ENCODE data around the gene AQP6.

Gene AQP6

GRCh38 chr12:50019524-50019923 lies 46.8 kb downstream of the AQP6 start:
- Histone ChIP-seq H3K9me3 (ENCODE audit: control insufficient read depth, low read length) (no peaks in the 10 kb centered on the region), H3K27ac (ENCODE audit: low read length, poor library complexity, severe bottlenecking) (no peak overlapping the region), H4K8ac (ENCODE audit: low read length) (no peak overlapping the region), H2AFZ (ENCODE audit: low read depth, low read length) (no peak overlapping the region), H3K4ac (ENCODE audit: low read depth in 1 of 2, low read length in 2 of 2) (no peak overlapping the region), H3K4me1 (ENCODE audit: control insufficient read depth, insufficient read depth, low read depth, low read length) (no peaks in the 10 kb centered on the region), H3K14ac (ENCODE audit: low read length in 2 of 2) (no peak overlapping the region), H3K27me3 (ENCODE audit: control insufficient read depth in 1 of 2, insufficient read depth in 1 of 2, low read length in 2 of 2) (no peaks in the 10 kb centered on the region), H3K4me2 (ENCODE audit: low read length, poor library complexity, severe bottlenecking) (no peak overlapping the region), H2BK12ac (ENCODE audit: low read length in 2 of 2) (peak overlapping the region in 1 of 2 experiments; percentile 52), H2AK5ac (ENCODE audit: low read length, severe bottlenecking) (no peak overlapping the region), H3K36me3 (ENCODE audit: control insufficient read depth in 1 of 2, insufficient read depth in 2 of 2, low read depth in 1 of 2, low read length in 2 of 2) (peaks cover under 1 to 2% of the 10 kb centered on the region in 2 experiments), H3K4me3 (ENCODE audit: insufficient read depth in 1 of 2, low read depth in 1 of 2, low read length in 2 of 2) (no peak overlapping the region), H4K91ac (ENCODE audit: low read length) (no peak overlapping the region), H2BK120ac (ENCODE audit: low read depth, low read length) (no peak overlapping the region), H2BK15ac (ENCODE audit: low read depth, poor library complexity, severe bottlenecking) (no peak overlapping the region), H2BK5ac (ENCODE audit: low read depth, low read length, poor library complexity, severe bottlenecking) (no peak overlapping the region), H3K79me1 (replicated peaks; ENCODE audit: low read length, poor library complexity, severe bottlenecking) (peaks cover 5% of the 10 kb centered on the region), H3K9ac (ENCODE audit: low read length) (no peak overlapping the region), H3K18ac (ENCODE audit: low read depth in 1 of 2, low read length in 2 of 2) (no peak overlapping the region), H3K23ac (ENCODE audit: low read length in 2 of 2) (peak overlapping the region in 1 of 2 experiments; percentile 80)
- no peak for DNase-seq
- no CpG with 5 or more reads among the region's 2 CpGs for WGBS

GRCh38 chr12:50021031-50021430 lies 48.3 kb downstream of the AQP6 start:
- H2BK5ac ChIP-seq (ENCODE audit: low read depth, low read length, poor library complexity, severe bottlenecking): no peak overlapping the region
- H3K4me1 ChIP-seq (ENCODE audit: control insufficient read depth, insufficient read depth, low read depth, low read length): no peaks in the 10 kb centered on the region
- H3K27me3 ChIP-seq (ENCODE audit: control insufficient read depth in 1 of 2, insufficient read depth in 1 of 2, low read length in 2 of 2): no peaks in the 10 kb centered on the region
- H3K14ac ChIP-seq (ENCODE audit: low read length in 2 of 2): no peak overlapping the region
- peaks cover 2% of the 10 kb centered on the region for H3K79me1 ChIP-seq (replicated peaks; ENCODE audit: low read length, poor library complexity, severe bottlenecking)
- H3K27ac ChIP-seq (ENCODE audit: low read length, poor library complexity, severe bottlenecking): no peak overlapping the region
- H3K4me3 ChIP-seq (ENCODE audit: insufficient read depth in 1 of 2, low read depth in 1 of 2, low read length in 2 of 2): peak overlapping the region in 1 of 2 experiments; percentile 55
- H3K23ac ChIP-seq (ENCODE audit: low read length in 2 of 2): no peak overlapping the region
- H3K4ac ChIP-seq (ENCODE audit: low read depth in 1 of 2, low read length in 2 of 2): no peak overlapping the region
- no peak overlapping the region for H3K4me2 ChIP-seq (ENCODE audit: low read length, poor library complexity, severe bottlenecking)
- peak overlapping the region; percentile 62 for H3K9ac ChIP-seq (ENCODE audit: low read length)
- no peak overlapping the region for H2BK15ac ChIP-seq (ENCODE audit: low read depth, poor library complexity, severe bottlenecking)
- no peak overlapping the region for H2BK120ac ChIP-seq (ENCODE audit: low read depth, low read length)
- no peaks in the 10 kb centered on the region for H3K36me3 ChIP-seq (ENCODE audit: control insufficient read depth in 1 of 2, insufficient read depth in 2 of 2, low read depth in 1 of 2, low read length in 2 of 2)
- H3K9me3 ChIP-seq (ENCODE audit: control insufficient read depth, low read length): no peaks in the 10 kb centered on the region
- H2AK5ac ChIP-seq (ENCODE audit: low read length, severe bottlenecking): no peak overlapping the region
- H4K8ac ChIP-seq (ENCODE audit: low read length): no peak overlapping the region
- H4K91ac ChIP-seq (ENCODE audit: low read length): no peak overlapping the region
- DNase-seq: peak; percentile 18
- no peak overlapping the region for H2BK12ac ChIP-seq (ENCODE audit: low read length in 2 of 2)
- H2AFZ ChIP-seq (ENCODE audit: low read depth, low read length): no peak overlapping the region
- no peak overlapping the region for H3K18ac ChIP-seq (ENCODE audit: low read depth in 1 of 2, low read length in 2 of 2)
- 86% methylated on average over 4 of the region's 4 CpGs for WGBS

GRCh38 chr12:50022903-50023302 lies 50.2 kb downstream of the AQP6 start:
- Histone ChIP-seq H3K4me2 (ENCODE audit: low read length, poor library complexity, severe bottlenecking) (no peak overlapping the region), H3K23ac (ENCODE audit: low read length in 2 of 2) (no peak overlapping the region), H2BK5ac (ENCODE audit: low read depth, low read length, poor library complexity, severe bottlenecking) (no peak overlapping the region), H3K36me3 (ENCODE audit: control insufficient read depth in 1 of 2, insufficient read depth in 2 of 2, low read depth in 1 of 2, low read length in 2 of 2) (no peaks in the 10 kb centered on the region), H3K18ac (ENCODE audit: low read depth in 1 of 2, low read length in 2 of 2) (no peak overlapping the region), H2BK15ac (ENCODE audit: low read depth, poor library complexity, severe bottlenecking) (no peak overlapping the region), H2BK120ac (ENCODE audit: low read depth, low read length) (no peak overlapping the region), H3K9me3 (ENCODE audit: control insufficient read depth, low read length) (no peaks in the 10 kb centered on the region), H3K27ac (ENCODE audit: low read length, poor library complexity, severe bottlenecking) (no peak overlapping the region), H2AK5ac (ENCODE audit: low read length, severe bottlenecking) (no peak overlapping the region), H4K91ac (ENCODE audit: low read length) (no peak overlapping the region), H4K8ac (ENCODE audit: low read length) (no peak overlapping the region), H3K79me1 (replicated peaks; ENCODE audit: low read length, poor library complexity, severe bottlenecking) (no peaks in the 10 kb centered on the region), H3K4me1 (ENCODE audit: control insufficient read depth, insufficient read depth, low read depth, low read length) (no peaks in the 10 kb centered on the region), H3K4me3 (ENCODE audit: insufficient read depth in 1 of 2, low read depth in 1 of 2, low read length in 2 of 2) (no peak overlapping the region), H2AFZ (ENCODE audit: low read depth, low read length) (no peak overlapping the region), H2BK12ac (ENCODE audit: low read length in 2 of 2) (no peak overlapping the region), H3K4ac (ENCODE audit: low read depth in 1 of 2, low read length in 2 of 2) (no peak overlapping the region), H3K27me3 (ENCODE audit: control insufficient read depth in 1 of 2, insufficient read depth in 1 of 2, low read length in 2 of 2) (no peaks in the 10 kb centered on the region), H3K14ac (ENCODE audit: low read length in 2 of 2) (no peak overlapping the region), H3K9ac (ENCODE audit: low read length) (no peak overlapping the region)
- WGBS: 83% methylated on average over 1 of the region's 1 CpG
- DNase-seq: no peak

- Histone ChIP-seq H2BK120ac (ENCODE audit: low read depth, low read length) (no peak overlapping the region), H4K91ac (ENCODE audit: low read length) (no peak overlapping the region), H2BK5ac (ENCODE audit: low read depth, low read length, poor library complexity, severe bottlenecking) (no peak overlapping the region), H3K14ac (ENCODE audit: low read length in 2 of 2) (no peak overlapping the region), H3K9me3 (ENCODE audit: control insufficient read depth, low read length) (no peaks in the 10 kb centered on the region), H2AK5ac (ENCODE audit: low read length, severe bottlenecking) (no peak overlapping the region), H3K4me3 (ENCODE audit: insufficient read depth in 1 of 2, low read depth in 1 of 2, low read length in 2 of 2) (peak overlapping the region in 1 of 2 experiments; percentile 98), H3K4me2 (ENCODE audit: low read length, poor library complexity, severe bottlenecking) (no peak overlapping the region), H2BK12ac (ENCODE audit: low read length in 2 of 2) (no peak overlapping the region), H4K8ac (ENCODE audit: low read length) (no peak overlapping the region), H3K27ac (ENCODE audit: low read length, poor library complexity, severe bottlenecking) (no peak overlapping the region), H2AFZ (ENCODE audit: low read depth, low read length) (no peak overlapping the region), H3K27me3 (ENCODE audit: control insufficient read depth in 1 of 2, insufficient read depth in 1 of 2, low read length in 2 of 2) (no peaks in the 10 kb centered on the region), H3K36me3 (ENCODE audit: control insufficient read depth in 1 of 2, insufficient read depth in 2 of 2, low read depth in 1 of 2, low read length in 2 of 2) (no peaks in the 10 kb centered on the region), H3K4me1 (ENCODE audit: control insufficient read depth, insufficient read depth, low read depth, low read length) (no peaks in the 10 kb centered on the region), H3K4ac (ENCODE audit: low read depth in 1 of 2, low read length in 2 of 2) (no peak overlapping the region), H3K23ac (ENCODE audit: low read length in 2 of 2) (no peak overlapping the region), H3K79me1 (replicated peaks; ENCODE audit: low read length, poor library complexity, severe bottlenecking) (no peaks in the 10 kb centered on the region), H3K18ac (ENCODE audit: low read depth in 1 of 2, low read length in 2 of 2) (no peak overlapping the region), H2BK15ac (ENCODE audit: low read depth, poor library complexity, severe bottlenecking) (no peak overlapping the region), H3K9ac (ENCODE audit: low read length) (peak overlapping the region; percentile 91)
- 79% methylated on average over 4 of the region's 8 CpGs for WGBS
- no peak for DNase-seq
These were observed 51.5 kb downstream of the AQP6 start for GRCh38 chr12:50024227-50024626.

Measured in mesenchymal stem cell (in vitro differentiated cells and primary cell).